Type B pancreatic cell (in vitro differentiated cells): ENCODE results near the gene SLCO3A1. TPM values are rescaled to one million over a fixed set of nuclear protein-coding genes. Genes with fewer than 3 reads are reported as not detected.
"Not testable (repeated sequence)": the region's sequence is repeated elsewhere in the genome, so short reads cannot be mapped to it uniquely, and the experiment has no call there.

Source experiments
- DNase-seq: peaks from one replicate; pipeline ENCODE4 v3.0.0; 2021; ENCODE audit warnings: mixed read lengths; ENCODE audit not compliant: unreplicated experiment; ENCODE audit errors: extremely low spot score
- H3K27ac Mint-ChIP-seq: 2 replicates; pipeline ENCODE4 v1.8.0; 2021; ENCODE audit warnings: mild to moderate bottlenecking, mixed read lengths
- H3K27me3 Mint-ChIP-seq: 2 replicates; pipeline ENCODE4 v1.8.0; 2021; ENCODE audit warnings: mixed read lengths
- H3K36me3 Mint-ChIP-seq: 2 replicates; pipeline ENCODE4 v1.8.0; 2021; ENCODE audit warnings: mixed read lengths
- H3K4me1 Mint-ChIP-seq: one replicate; pipeline ENCODE4 v1.8.0; 2021; ENCODE audit warnings: mixed read lengths; ENCODE audit not compliant: unreplicated experiment
- H3K4me3 Mint-ChIP-seq: 2 replicates; pipeline ENCODE4 v1.8.0; 2021; ENCODE audit warnings: mild to moderate bottlenecking, mixed read lengths
- H3K9me3 Mint-ChIP-seq: 2 replicates; pipeline ENCODE4 v1.8.0; 2021; ENCODE audit warnings: mixed read lengths
- total RNA-seq: library from RNA; stranded (reverse); gene quantifications from 2 replicates; pipeline ENCODE4 v1.2.1, GENCODE V29; 2021; ENCODE audit warnings: low replicate concordance
- TF ChIP-seq, protein P1 (sequence below): fragments of 200-600 bp; sonication (generic); conservative IDR thresholded peaks from 2 replicates; pipeline ENCODE4 v1.5.0; 2021; ENCODE audit warnings: antibody characterized with exemption, mild to moderate bottlenecking

SLCO3A1 gene
- total RNA-seq, 1 donor from 2014 or later = 30.9 TPM

DNA sequence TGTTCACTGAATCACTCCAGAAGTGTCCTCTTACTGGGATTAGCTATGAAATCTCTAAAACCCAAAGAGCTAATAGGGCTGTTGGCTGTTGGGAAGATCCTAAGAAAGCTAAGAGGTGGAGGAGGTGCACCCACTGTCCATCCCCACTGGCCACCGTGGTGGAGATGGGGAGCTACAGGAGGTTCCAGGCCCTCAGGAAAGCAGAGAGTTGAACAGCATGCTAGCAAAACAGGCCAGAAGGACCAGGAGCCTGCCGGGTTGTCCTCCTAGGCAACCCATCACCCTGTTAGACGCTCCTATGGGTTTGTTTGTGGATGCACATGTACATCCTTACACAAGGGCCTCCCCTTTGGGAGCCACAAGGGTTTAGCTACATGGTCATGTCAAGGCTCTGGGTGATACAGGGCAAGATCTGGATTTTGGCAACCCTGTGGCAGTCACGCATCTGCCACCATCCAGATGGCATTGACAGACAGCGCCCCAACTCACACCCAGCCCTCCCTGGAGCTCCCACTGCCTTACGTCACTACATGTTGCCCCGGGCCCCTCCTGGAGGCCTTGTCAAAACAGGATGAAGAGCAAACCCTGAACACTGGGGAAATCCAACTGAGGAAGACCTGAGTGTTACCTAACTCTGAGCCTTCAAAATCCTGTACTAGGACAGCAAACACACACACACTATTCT, 208.1 kb downstream of the SLCO3A1 start:
- Mint-ChIP-seq H3K27ac (peak overlapping the region; percentile 21), H3K9me3 (no peaks in the 10 kb centered on the region), H3K4me3 (no peak overlapping the region), H3K27me3 (no peaks in the 10 kb centered on the region), H3K4me1 (no peaks in the 10 kb centered on the region), H3K36me3 (no peaks in the 10 kb centered on the region)
- TF ChIP-seq, protein P1, sequence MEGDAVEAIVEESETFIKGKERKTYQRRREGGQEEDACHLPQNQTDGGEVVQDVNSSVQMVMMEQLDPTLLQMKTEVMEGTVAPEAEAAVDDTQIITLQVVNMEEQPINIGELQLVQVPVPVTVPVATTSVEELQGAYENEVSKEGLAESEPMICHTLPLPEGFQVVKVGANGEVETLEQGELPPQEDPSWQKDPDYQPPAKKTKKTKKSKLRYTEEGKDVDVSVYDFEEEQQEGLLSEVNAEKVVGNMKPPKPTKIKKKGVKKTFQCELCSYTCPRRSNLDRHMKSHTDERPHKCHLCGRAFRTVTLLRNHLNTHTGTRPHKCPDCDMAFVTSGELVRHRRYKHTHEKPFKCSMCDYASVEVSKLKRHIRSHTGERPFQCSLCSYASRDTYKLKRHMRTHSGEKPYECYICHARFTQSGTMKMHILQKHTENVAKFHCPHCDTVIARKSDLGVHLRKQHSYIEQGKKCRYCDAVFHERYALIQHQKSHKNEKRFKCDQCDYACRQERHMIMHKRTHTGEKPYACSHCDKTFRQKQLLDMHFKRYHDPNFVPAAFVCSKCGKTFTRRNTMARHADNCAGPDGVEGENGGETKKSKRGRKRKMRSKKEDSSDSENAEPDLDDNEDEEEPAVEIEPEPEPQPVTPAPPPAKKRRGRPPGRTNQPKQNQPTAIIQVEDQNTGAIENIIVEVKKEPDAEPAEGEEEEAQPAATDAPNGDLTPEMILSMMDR = no peak
- no peak for DNase-seq

DNA sequence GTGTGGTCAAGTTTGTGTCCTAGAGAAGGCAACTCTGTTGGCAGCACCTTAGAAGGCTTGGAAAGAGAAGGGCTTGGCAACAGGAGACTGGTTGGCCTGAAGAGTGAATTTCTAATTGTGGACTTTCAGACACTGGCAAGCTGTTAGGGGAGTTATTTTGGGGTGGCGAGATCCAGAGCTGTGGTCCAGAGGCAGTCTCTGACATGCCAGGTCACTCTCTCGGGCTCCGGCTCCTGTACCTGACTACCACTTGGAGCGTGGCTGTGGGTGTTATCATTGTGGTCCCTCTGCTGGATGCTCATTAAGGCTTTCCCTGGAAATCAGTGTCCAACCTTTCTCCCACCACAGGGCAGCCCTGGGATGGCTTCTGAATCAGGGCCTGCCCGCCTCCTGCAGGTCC, 209.0 kb downstream of the SLCO3A1 start:
- no peak for DNase-seq
- H3K9me3 Mint-ChIP-seq = no peaks in the 10 kb centered on the region
- no peaks in the 10 kb centered on the region for H3K36me3 Mint-ChIP-seq
- no peaks in the 10 kb centered on the region for H3K4me1 Mint-ChIP-seq
- no peak overlapping the region for H3K4me3 Mint-ChIP-seq
- peak overlapping the region; percentile 21 for H3K27ac Mint-ChIP-seq
- TF ChIP-seq, protein P1 = no peak
- H3K27me3 Mint-ChIP-seq = no peaks in the 10 kb centered on the region

DNA sequence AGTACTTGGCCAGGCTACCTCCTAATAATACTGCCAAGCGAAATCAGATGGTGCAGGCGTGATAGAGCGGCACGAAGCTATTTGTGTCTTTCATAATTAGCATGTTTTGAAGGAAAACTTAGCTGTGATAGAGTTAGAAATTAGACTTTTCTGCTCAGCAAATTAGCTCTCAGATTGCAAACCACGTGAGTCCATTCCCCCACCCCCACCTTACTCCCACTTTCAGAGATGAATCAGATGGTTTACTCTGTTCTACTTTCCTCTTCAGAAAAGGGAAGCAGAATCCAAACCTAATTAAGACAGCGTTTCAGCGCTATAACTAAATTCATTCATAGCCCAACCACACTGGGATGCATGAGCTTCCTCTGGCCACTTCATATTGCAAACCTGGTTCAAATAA, 214.6 kb downstream of the SLCO3A1 start:
- Mint-ChIP-seq H3K4me3 (no peak overlapping the region), H3K36me3 (no peaks in the 10 kb centered on the region), H3K4me1 (peaks cover 5% of the 10 kb centered on the region), H3K27ac (no peak overlapping the region), H3K9me3 (no peaks in the 10 kb centered on the region), H3K27me3 (no peaks in the 10 kb centered on the region)
- DNase-seq = no peak
- TF ChIP-seq, protein P1 = no peak

DNA sequence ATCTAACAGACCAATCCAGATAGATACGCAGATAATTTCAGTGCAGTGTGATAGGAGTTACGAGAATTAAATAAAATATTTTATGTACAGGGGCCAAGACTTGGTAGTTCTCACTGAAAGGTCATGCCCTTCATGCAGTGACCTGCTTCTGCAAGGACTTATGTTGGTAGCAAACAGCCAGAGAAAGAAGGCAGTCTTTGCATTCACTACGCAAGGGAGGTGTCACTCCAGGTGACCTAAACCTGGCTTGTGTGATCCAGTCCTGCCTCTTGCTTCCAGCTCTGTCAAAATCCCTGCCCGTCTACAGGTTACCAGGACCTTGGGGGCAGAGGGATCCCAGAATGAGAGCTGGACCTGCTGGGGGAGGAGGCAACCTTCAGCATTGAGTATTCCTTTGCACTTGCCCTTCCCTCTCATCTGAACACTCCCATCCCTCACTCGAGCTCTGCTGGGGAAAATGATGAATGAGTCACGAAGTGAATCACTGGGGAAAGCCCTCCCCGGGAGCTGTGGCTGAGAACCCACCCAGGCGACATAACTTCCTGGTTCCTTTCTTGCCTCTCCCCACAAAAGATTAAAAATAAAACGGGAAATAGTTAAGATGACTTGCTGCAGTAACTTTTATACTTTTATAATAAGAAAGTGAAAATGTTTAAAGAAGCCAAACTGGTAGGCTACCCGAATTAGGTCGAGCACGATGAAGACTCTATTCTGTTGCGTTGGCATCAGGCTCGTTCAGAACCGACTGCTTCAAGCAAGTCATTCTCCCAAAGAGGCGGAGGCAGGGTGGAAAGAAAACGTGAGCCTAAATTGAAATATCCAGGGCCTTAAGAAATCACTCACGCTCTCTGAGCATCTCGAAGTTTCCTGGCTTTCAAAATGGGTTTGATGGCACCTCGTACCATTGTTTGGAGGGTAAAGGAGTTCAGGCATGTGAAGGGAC, 216.1 kb downstream of the SLCO3A1 start:
- DNase-seq = no peak
- Mint-ChIP-seq H3K4me1 (peaks cover 9% of the 10 kb centered on the region), H3K4me3 (peak overlapping the region; percentile 41), H3K9me3 (no peaks in the 10 kb centered on the region), H3K27ac (peak overlapping the region; percentile 91), H3K27me3 (no peaks in the 10 kb centered on the region), H3K36me3 (no peaks in the 10 kb centered on the region)
- TF ChIP-seq, protein P1 = no peak

DNA sequence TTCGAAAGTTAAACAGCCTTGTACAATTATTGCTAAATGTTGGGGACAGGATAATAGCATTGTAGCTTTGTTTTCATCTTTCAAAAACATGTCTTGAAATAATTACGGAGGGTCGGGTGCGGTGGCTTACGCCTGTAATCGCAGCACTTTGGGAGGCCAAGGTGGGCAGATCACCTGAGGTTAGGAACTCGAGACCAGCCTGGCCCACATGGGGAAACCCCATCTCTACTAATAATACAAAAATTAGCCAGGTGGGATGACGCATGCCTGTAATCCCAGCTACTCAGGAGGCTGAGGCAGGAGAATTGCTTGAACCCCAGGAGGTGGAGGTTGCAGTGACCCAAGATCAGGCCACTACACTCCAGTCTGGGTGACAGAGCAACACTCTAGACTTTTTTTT, 216.7 kb downstream of the SLCO3A1 start:
- not testable (repeated sequence) for DNase-seq, H3K4me1 Mint-ChIP-seq, H3K9me3 Mint-ChIP-seq, H3K27me3 Mint-ChIP-seq, H3K4me3 Mint-ChIP-seq, H3K36me3 Mint-ChIP-seq
- peak overlapping the region; percentile 91 for H3K27ac Mint-ChIP-seq
